Suprapubic skin (tissue), 4 donors: ENCODE measurements around the gene PAX6. TPM values are rescaled to one million over a fixed set of nuclear protein-coding genes. Genes with fewer than 3 reads are reported as not detected.

Experiments
- DNase-seq, 2 donors: peaks; one replicate each; pipeline ENCODE4 v3.0.0-alpha.2; 2019; ENCODE audit warnings: low spot score in 2 of 2
- H3K27ac ChIP-seq: fragments of 200-600 bp; sonication (generic); one replicate; pipeline ENCODE4 v1.5.1; 2019
- H3K27me3 ChIP-seq: fragments of 200-600 bp; sonication (generic); one replicate; pipeline ENCODE4 v1.5.1; 2019
- H3K36me3 ChIP-seq: fragments of 200-600 bp; sonication (generic); one replicate; pipeline ENCODE4 v1.5.1; 2019
- H3K4me1 ChIP-seq: fragments of 200-600 bp; sonication (generic); one replicate; pipeline ENCODE4 v1.5.1; 2019
- H3K4me3 ChIP-seq: fragments of 200-600 bp; sonication (generic); one replicate; pipeline ENCODE4 v1.5.1; 2019; ENCODE audit warnings: mild to moderate bottlenecking
- H3K9me3 ChIP-seq: fragments of 200-600 bp; sonication (generic); one replicate; pipeline ENCODE4 v1.5.1; 2019
- EP300 ChIP-seq: sonication (generic); formaldehyde crosslinking; IDR thresholded peaks from one replicate; pipeline ENCODE4 v1.6.1; 2017; ENCODE audit warnings: antibody characterized with exemption
- POLR2A ChIP-seq, 2 donors: fragments of 450-650 bp; IDR thresholded peaks; one replicate each; pipeline ENCODE4 v1.6.1; 2017; ENCODE audit warnings: antibody characterized with exemption in 2 of 2, mild to moderate bottlenecking in 2 of 2, moderate library complexity in 2 of 2
- POLR2AphosphoS5 ChIP-seq, 3 donors: sonication (generic); formaldehyde crosslinking; IDR thresholded peaks; one replicate each; pipeline ENCODE4 v1.6.1; 2017; ENCODE audit warnings: antibody characterized with exemption in 3 of 3
- WGBS: methylation state at CpG from one replicate; pipeline ENCODE4 v1.1.5; 2018; 5-methylcytosine and 5-hydroxymethylcytosine counted together
- total RNA-seq, 4 donors: library from RNA; depleted of rRNA; stranded (reverse); fragments of >200 nt; gene quantifications; one replicate each; pipeline ENCODE4 v1.1.0, GENCODE V29; 2016
- TF ChIP-seq, protein P1 (sequence below), 2 donors: fragments of 200-600 bp in 1 of 2; fragments of 450-650 bp in 1 of 2; sonication (generic) in 1 of 2; IDR thresholded peaks; one replicate each; pipeline ENCODE4 v1.5.1; 2016 to 2019; ENCODE audit warnings: antibody characterized with exemption in 2 of 2, mild to moderate bottlenecking in 1 of 2, moderate library complexity in 1 of 2

Gene PAX6
- total RNA-seq, 4 donors from 2014 or later, result 0.25 to 1.1 (median 0.29) TPM; not detected in 1

DNA sequence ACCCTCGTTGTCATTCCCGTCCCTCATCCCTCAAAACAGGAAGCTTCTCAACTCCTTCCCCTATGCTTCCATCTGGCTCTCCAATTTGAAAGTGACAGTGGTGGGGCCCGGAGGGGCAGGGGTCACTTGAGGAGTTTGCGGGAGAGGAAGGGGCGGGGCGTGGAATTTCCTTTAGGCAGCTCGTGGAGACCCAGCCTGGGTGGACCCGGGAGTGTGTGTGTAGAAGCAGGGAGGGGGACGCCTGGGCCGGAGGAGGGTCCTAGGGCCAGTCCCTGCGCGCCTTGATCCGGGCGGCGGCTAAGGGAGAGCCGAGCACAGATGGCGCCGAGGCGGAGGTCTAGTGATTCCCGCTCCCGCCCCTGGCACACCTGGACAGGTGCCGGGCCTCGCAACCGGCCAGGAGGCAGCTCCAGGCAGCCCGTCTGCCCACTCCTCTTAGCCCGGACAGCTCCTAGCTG lies 7.8 kb upstream of the PAX6 start:
- Histone ChIP-seq H3K9me3 (no peaks in the 10 kb centered on the region), H3K27ac (no peak overlapping the region), H3K27me3 (peaks cover 100% of the 10 kb centered on the region), H3K36me3 (no peaks in the 10 kb centered on the region), H3K4me1 (peaks cover 52% of the 10 kb centered on the region), H3K4me3 (no peak overlapping the region)
- 33% methylated on average over 11 of the region's 26 CpGs for WGBS
- no peak for DNase-seq
- TF ChIP-seq POLR2AphosphoS5 (IDR thresholded peaks at IDR 0.05) (no peak), EP300 (no peak), POLR2A (IDR thresholded peaks at IDR 0.05) (no peak)
- TF ChIP-seq, protein P1, sequence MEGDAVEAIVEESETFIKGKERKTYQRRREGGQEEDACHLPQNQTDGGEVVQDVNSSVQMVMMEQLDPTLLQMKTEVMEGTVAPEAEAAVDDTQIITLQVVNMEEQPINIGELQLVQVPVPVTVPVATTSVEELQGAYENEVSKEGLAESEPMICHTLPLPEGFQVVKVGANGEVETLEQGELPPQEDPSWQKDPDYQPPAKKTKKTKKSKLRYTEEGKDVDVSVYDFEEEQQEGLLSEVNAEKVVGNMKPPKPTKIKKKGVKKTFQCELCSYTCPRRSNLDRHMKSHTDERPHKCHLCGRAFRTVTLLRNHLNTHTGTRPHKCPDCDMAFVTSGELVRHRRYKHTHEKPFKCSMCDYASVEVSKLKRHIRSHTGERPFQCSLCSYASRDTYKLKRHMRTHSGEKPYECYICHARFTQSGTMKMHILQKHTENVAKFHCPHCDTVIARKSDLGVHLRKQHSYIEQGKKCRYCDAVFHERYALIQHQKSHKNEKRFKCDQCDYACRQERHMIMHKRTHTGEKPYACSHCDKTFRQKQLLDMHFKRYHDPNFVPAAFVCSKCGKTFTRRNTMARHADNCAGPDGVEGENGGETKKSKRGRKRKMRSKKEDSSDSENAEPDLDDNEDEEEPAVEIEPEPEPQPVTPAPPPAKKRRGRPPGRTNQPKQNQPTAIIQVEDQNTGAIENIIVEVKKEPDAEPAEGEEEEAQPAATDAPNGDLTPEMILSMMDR (IDR thresholded peaks at IDR 0.05), result no peak

DNA sequence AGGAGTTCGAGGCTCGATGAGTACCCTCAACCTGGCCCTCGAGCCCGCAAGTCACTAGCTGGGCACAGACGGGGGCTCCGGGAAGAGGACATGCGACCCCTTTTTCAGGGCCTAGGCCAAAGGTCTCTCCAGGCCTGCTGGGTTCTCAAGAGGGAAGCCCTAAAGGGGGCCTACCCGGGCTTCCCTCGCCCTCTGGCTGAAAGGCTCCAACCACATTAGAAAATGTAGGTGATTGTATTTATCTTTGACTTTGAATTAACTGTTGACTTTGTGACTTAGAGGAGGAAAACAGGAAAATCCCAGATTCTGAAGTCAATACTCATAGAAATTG lies 7.3 kb upstream of the PAX6 start:
- H3K4me3 ChIP-seq, result no peak overlapping the region
- no peaks in the 10 kb centered on the region for H3K9me3 ChIP-seq
- no peaks in the 10 kb centered on the region for H3K36me3 ChIP-seq
- H3K27me3 ChIP-seq, result peaks cover 100% of the 10 kb centered on the region
- peaks cover 57% of the 10 kb centered on the region for H3K4me1 ChIP-seq
- TF ChIP-seq POLR2AphosphoS5 (IDR thresholded peaks at IDR 0.05) (no peak), EP300 (no peak), POLR2A (IDR thresholded peaks at IDR 0.05) (no peak)
- TF ChIP-seq, protein P1 (IDR thresholded peaks at IDR 0.05), result no peak
- 20% methylated on average over 9 of the region's 9 CpGs for WGBS
- no peak for DNase-seq
- no peak overlapping the region for H3K27ac ChIP-seq

DNA sequence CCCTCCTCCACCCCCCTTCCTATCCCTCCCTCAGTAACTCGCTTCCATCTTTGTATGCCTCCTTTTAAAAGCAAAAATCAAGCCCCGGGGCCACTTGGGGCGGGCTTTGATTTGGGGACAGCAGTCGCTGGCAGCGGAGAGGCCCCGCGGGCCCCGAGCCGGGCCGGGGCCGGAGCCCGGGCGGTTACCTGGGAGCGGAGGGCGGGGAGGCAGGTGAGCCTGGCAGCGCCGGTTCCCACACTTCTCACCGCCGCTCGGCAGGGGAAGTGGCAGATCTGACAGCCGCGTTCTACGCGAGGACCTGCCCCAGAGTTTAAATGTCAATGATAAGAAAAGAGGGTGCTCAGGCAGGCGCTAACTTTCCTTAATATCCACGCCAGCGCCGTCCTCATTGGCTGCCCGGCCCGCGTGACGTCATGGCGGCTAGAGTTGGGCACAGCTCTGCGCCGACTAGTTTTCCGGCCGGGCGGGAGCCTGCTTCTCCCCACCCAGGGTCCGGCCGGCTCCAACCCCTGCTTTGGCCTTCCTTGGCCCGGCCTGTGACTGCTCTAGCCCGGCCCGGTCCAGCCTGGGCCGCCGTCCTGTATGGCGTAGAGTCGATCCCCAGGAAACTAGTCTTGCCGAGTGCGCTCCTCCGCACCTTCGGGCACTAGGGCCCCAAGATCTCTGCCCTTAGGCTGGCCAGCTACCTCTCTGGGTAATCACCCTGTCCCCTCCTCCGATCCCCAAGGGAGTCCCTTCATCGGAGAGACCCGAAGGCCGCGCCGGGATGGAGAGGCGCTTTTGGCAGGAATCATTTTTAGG lies 6.7 kb upstream of the PAX6 start:
- 6% methylated on average over 17 of the region's 58 CpGs for WGBS
- TF ChIP-seq POLR2A (IDR thresholded peaks at IDR 0.05) (no peak), POLR2AphosphoS5 (IDR thresholded peaks at IDR 0.05) (no peak), EP300 (no peak)
- TF ChIP-seq, protein P1 (IDR thresholded peaks at IDR 0.05), result no peak
- peaks cover 63% of the 10 kb centered on the region for H3K4me1 ChIP-seq
- H3K4me3 ChIP-seq, result peak overlapping the region; percentile 45
- no peak for DNase-seq
- no peaks in the 10 kb centered on the region for H3K9me3 ChIP-seq
- no peaks in the 10 kb centered on the region for H3K36me3 ChIP-seq
- no peak overlapping the region for H3K27ac ChIP-seq
- H3K27me3 ChIP-seq, result peaks cover 100% of the 10 kb centered on the region

DNA sequence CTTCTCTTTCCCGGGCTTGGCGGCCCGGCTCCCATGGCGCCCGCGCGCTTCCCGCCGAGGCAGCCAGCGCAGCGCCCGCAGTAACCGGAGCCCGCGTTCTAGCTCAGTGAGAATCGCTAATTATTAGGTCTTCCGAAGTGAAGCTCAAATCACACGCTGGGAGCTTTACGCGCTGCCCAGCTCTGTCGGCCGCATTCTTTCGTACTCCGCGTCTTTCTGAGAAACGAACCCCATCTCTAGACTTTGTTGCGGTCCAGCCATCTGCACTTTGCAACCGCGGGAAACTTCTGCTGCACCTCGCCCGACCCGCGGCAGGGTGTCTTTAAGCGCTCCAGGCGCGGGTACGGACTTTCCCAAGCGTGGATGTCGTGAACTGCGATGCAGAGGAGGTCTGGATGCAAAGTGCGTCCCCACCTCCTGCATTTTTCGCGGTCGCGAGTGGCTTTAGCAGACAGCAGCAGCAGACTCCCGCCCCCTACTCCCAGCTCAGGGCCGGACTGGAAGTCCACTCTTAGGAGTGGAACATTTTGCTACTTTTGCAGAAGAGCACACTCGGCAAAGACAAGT lies 6.0 kb upstream of the PAX6 start:
- Histone ChIP-seq H3K9me3 (no peaks in the 10 kb centered on the region), H3K27me3 (peaks cover 100% of the 10 kb centered on the region), H3K4me3 (peak overlapping the region; percentile 45), H3K27ac (no peak overlapping the region), H3K36me3 (no peaks in the 10 kb centered on the region), H3K4me1 (peaks cover 70% of the 10 kb centered on the region)
- WGBS, result 12% methylated on average over 5 of the region's 48 CpGs
- TF ChIP-seq, protein P1 (IDR thresholded peaks at IDR 0.05), result no peak
- TF ChIP-seq POLR2A (IDR thresholded peaks at IDR 0.05), result no peak
- no peak for DNase-seq

DNA sequence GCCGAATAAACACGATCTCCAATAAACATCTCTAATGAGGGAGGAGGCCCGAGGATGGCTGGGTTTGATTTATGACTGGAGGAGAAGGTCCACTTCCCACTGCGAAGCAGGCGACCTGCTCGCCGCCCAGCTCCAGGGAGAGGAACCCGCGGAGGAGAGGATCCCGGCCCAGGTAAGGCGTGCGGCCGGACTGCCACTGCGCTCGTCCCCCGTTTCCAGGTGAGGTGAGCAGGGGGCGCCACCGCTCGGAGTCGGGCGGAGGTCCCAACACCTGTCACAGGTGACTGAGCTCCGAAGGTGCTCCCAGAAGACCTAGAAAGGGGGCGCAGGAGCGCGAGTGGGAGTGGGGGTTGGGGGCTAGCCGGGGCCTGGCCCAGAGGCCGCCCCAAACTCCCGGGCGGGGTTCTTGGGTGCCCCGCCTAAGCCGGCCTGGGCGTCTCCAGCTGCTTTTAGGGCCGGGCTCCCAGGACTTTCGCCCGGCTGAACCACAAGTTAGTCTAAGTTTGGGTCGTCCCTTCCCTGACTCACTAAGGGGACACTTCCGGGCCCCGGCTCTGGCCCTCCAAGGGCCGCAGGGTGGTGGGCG lies 5.4 kb upstream of the PAX6 start:
- no peak overlapping the region for H3K27ac ChIP-seq
- H3K27me3 ChIP-seq, result peaks cover 100% of the 10 kb centered on the region
- no peaks in the 10 kb centered on the region for H3K9me3 ChIP-seq
- H3K36me3 ChIP-seq, result no peaks in the 10 kb centered on the region
- H3K4me1 ChIP-seq, result peaks cover 76% of the 10 kb centered on the region
- DNase-seq, result no peak
- WGBS, result 0% methylated on average over 4 of the region's 40 CpGs
- TF ChIP-seq, protein P1 (IDR thresholded peaks at IDR 0.05), result no peak
- peak overlapping the region; percentile 45 for H3K4me3 ChIP-seq
